Sigmoid colon (tissue), 7 donors: ENCODE data around the gene FSTL3. TPM values are rescaled to one million over a fixed set of nuclear protein-coding genes. Genes with fewer than 3 reads are reported as not detected.

Experiments
- DNase-seq: peaks from one replicate; pipeline ENCODE4 v3.0.0-alpha.2; 2019
- H3K27ac ChIP-seq, 4 donors: fragments of 200-600 bp; sonication (generic); one replicate each; pipeline ENCODE4 v1.5.1; 2016 to 2019; ENCODE audit warnings: mild to moderate bottlenecking in 1 of 4
- H3K27me3 ChIP-seq, 3 donors: fragments of 200-600 bp; sonication (generic); one replicate each; pipeline ENCODE4 v1.5.1; 2019; ENCODE audit warnings: mild to moderate bottlenecking in 1 of 3
- H3K36me3 ChIP-seq, 4 donors: fragments of 200-600 bp; sonication (generic); one replicate each; pipeline ENCODE4 v1.5.1; 2016 to 2019
- H3K4me1 ChIP-seq, 4 donors: fragments of 200-600 bp; sonication (generic); one replicate each; pipeline ENCODE4 v1.5.1; 2017 to 2019
- H3K4me3 ChIP-seq, 4 donors: fragments of 200-600 bp; sonication (generic); one replicate each; pipeline ENCODE4 v1.5.1; 2017 to 2019; ENCODE audit warnings: mild to moderate bottlenecking in 2 of 4, moderate library complexity in 1 of 4
- H3K9me3 ChIP-seq, 4 donors: fragments of 200-600 bp in 3 of 4; sonication (generic) in 3 of 4; one replicate each; pipeline versions ENCODE4 v1.5.1 to v1.6.1; 2013 to 2019
- CTCF ChIP-seq, 4 experiments: fragments of 450-650 bp in 3 of 4; fragments of 200-600 bp in 1 of 4; IDR thresholded peaks; one replicate each; pipeline ENCODE4 v1.5.1; 2016 to 2019; ENCODE audit warnings: antibody characterized with exemption in 4 of 4, mild to moderate bottlenecking in 3 of 4, moderate library complexity in 2 of 4
- EP300 ChIP-seq, 4 donors: sonication (generic); formaldehyde crosslinking; IDR thresholded peaks; one replicate each; pipeline ENCODE4 v1.6.1; 2017; ENCODE audit warnings: antibody characterized with exemption in 4 of 4
- POLR2A ChIP-seq, 2 donors: fragments of 450-650 bp; IDR thresholded peaks; one replicate each; pipeline ENCODE4 v1.6.1; 2016; ENCODE audit warnings: antibody characterized with exemption in 2 of 2, mild to moderate bottlenecking in 2 of 2, moderate library complexity in 2 of 2
- POLR2AphosphoS5 ChIP-seq, 4 donors: sonication (generic); formaldehyde crosslinking; IDR thresholded peaks; one replicate each; pipeline ENCODE4 v1.6.1; 2017; ENCODE audit warnings: antibody characterized with exemption in 4 of 4
- WGBS, 2 donors: extraction: QIAGEN DNeasy Blood & Tissue Kit; methylation state at CpG; one replicate each; pipeline ENCODE4 v1.1.7; 2013; 5-methylcytosine and 5-hydroxymethylcytosine counted together
- intact Hi-C: fragments of 100-400 bp; cut with DNase I; formaldehyde crosslinking; loops from one replicate; pipeline ENCODE4 v1.15.1; 2023
- polyA plus RNA-seq, 3 donors: library from polyadenylated mRNA; stranded (reverse); fragments of 200-250 nt; gene quantifications; one replicate each; pipeline ENCODE4 v1.2.3, GENCODE V29; 2013
- total RNA-seq, 4 donors: library from RNA; depleted of rRNA; stranded (reverse); fragments of >200 nt; gene quantifications; one replicate each; pipeline ENCODE4 v1.1.0, GENCODE V29; 2016
- donor health status: healthy with polysubstance abuse.
- donor health status: Bipolar disorder and iron deficiency.
- donor health status: healthy.

The FSTL3 gene
- total and polyA plus RNA-seq, 7 donors, result 1.6 to 118 (median 35.7) TPM

- Histone ChIP-seq H3K4me3 (no peak overlapping the region), H3K27ac (no peak overlapping the region), H3K36me3 (peaks cover 0 to 22% (median 5%) of the 10 kb centered on the region in 4 donors), H3K4me1 (no peaks in the 10 kb centered on the region), H3K9me3 (no peaks in the 10 kb centered on the region), H3K27me3 (no peaks in the 10 kb centered on the region)
- 65 to 87% methylated on average over 14 of the region's 14 CpGs for WGBS, 2 donors
- TF ChIP-seq POLR2AphosphoS5 (IDR thresholded peaks at IDR 0.05), result no peak
- no peak for TF ChIP-seq EP300 (IDR thresholded peaks at IDR 0.05)
- TF ChIP-seq CTCF (IDR thresholded peaks at IDR 0.05), result no peak
- intact Hi-C loops, result no loop called here
- DNase-seq, result no peak
These were observed 53.9 kb downstream of the FSTL3 start for GRCh38 chr19:729965-730668.

GRCh38 chr19:731000-731399 is 54.8 kb downstream of the FSTL3 start:
- intact Hi-C loops, result no loop called here
- Histone ChIP-seq H3K36me3 (peaks cover 0 to 23% (median 5%) of the 10 kb centered on the region in 4 donors), H3K4me3 (no peak overlapping the region)

GRCh38 chr19:732148-733069 is 56.2 kb downstream of the FSTL3 start:
- DNase-seq, result no peak
- Histone ChIP-seq H3K4me3 (no peak overlapping the region), H3K27ac (no peak overlapping the region), H3K4me1 (no peaks in the 10 kb centered on the region), H3K9me3 (no peaks in the 10 kb centered on the region), H3K36me3 (peaks cover 0 to 33% (median 3%) of the 10 kb centered on the region in 4 donors), H3K27me3 (no peaks in the 10 kb centered on the region)
- intact Hi-C loops, result loop anchor here (2.0 kb wide), 1 partner anchor 22 kb away; no protein-coding TSS in a partner anchor
- WGBS, 2 donors, result 57 to 73% methylated on average over 24 of the region's 24 CpGs
- TF ChIP-seq EP300 (IDR thresholded peaks at IDR 0.05), result no peak
- no peak for TF ChIP-seq POLR2AphosphoS5 (IDR thresholded peaks at IDR 0.05)
- no peak for TF ChIP-seq POLR2A (IDR thresholded peaks at IDR 0.05)
- no peak for TF ChIP-seq CTCF (IDR thresholded peaks at IDR 0.05)

More at GRCh38 chr19:731000-731399, 54.8 kb downstream of the FSTL3 start:
- Histone ChIP-seq H3K27ac (no peak overlapping the region), H3K27me3 (no peaks in the 10 kb centered on the region), H3K4me1 (no peaks in the 10 kb centered on the region), H3K9me3 (no peaks in the 10 kb centered on the region)
- TF ChIP-seq POLR2A (IDR thresholded peaks at IDR 0.05), result no peak
- no peak for TF ChIP-seq POLR2AphosphoS5 (IDR thresholded peaks at IDR 0.05)
- TF ChIP-seq CTCF (IDR thresholded peaks at IDR 0.05), result no peak
- no peak for TF ChIP-seq EP300 (IDR thresholded peaks at IDR 0.05)
- WGBS, 2 donors, result 71 to 91% methylated on average over 16 of the region's 16 CpGs
- DNase-seq, result no peak

Other genes with a start within 250 kb of the FSTL3 start
- gene SHC2, start 215.4 kb upstream of the FSTL3 start, total RNA-seq, result 10 to 100 TPM; 17.8 to 49.9 (median 24.9) TPM
- 10 to 100 TPM in 1 of 3 donors, 1 to 10 TPM in 2; 1.8 to 10.8 (median 9.3) TPM for gene SHC2, start 215.4 kb upstream of the FSTL3 start, polyA plus RNA-seq
- under 1 TPM in 3 of 4 donors, not detected in 1; 0.16 to 0.55 (median 0.27) TPM for gene MADCAM1, start 179.9 kb upstream of the FSTL3 start, total RNA-seq
- 1 to 10 TPM in 1 of 3 donors, under 1 TPM in 2; 0.46 to 6.3 (median 0.60) TPM for gene MADCAM1, start 179.9 kb upstream of the FSTL3 start, polyA plus RNA-seq
- gene TPGS1, start 168.9 kb upstream of the FSTL3 start, total RNA-seq, result 10 to 100 TPM; 36.3 to 78.8 (median 46.6) TPM
- 10 to 100 TPM; 14.3 to 23.6 (median 20.4) TPM for gene TPGS1, start 168.9 kb upstream of the FSTL3 start, polyA plus RNA-seq
- gene CDC34, start 144.6 kb upstream of the FSTL3 start, total RNA-seq, result 100 to 1,000 TPM in 2 of 4 donors, 10 to 100 TPM in 2; 74.9 to 152 (median 95.1) TPM
- 100 to 1,000 TPM in 1 of 3 donors, 10 to 100 TPM in 2; 79.2 to 110 (median 96.7) TPM for gene CDC34, start 144.6 kb upstream of the FSTL3 start, polyA plus RNA-seq
- under 1 TPM in 1 of 4 donors, not detected in 3; 0.49 TPM for gene GZMM, start 132.3 kb upstream of the FSTL3 start, total RNA-seq
- 10 to 100 TPM in 1 of 3 donors, not detected in 2; 11.2 TPM for gene GZMM, start 132.3 kb upstream of the FSTL3 start, polyA plus RNA-seq
- gene BSG, start 103.8 kb upstream of the FSTL3 start, total RNA-seq, result 100 to 1,000 TPM; 423 to 500 (median 482) TPM
- gene BSG, start 103.8 kb upstream of the FSTL3 start, polyA plus RNA-seq, result 100 to 1,000 TPM; 218 to 715 (median 309) TPM
- gene HCN2, start 86.5 kb upstream of the FSTL3 start, total RNA-seq, result under 1 TPM in 3 of 4 donors, not detected in 1; 0.36 to 0.55 (median 0.54) TPM
- gene HCN2, start 86.5 kb upstream of the FSTL3 start, polyA plus RNA-seq, result under 1 TPM in 2 of 3 donors, not detected in 1; 0.23 to 0.39 TPM
- gene POLRMT, start 42.9 kb upstream of the FSTL3 start, total RNA-seq, result 10 to 100 TPM; 18.2 to 26.3 (median 22.3) TPM
- 10 to 100 TPM; 16.8 to 63.0 (median 30.3) TPM for gene POLRMT, start 42.9 kb upstream of the FSTL3 start, polyA plus RNA-seq
- 1 to 10 TPM in 1 of 4 donors, under 1 TPM in 1, not detected in 2; 0.99 to 1.7 TPM for gene FGF22, start 36.5 kb upstream of the FSTL3 start, total RNA-seq
- under 1 TPM in 1 of 3 donors, not detected in 2; 0.20 TPM for gene FGF22, start 36.5 kb upstream of the FSTL3 start, polyA plus RNA-seq
- 10 to 100 TPM; 39.2 to 57.1 (median 55.5) TPM for gene RNF126, start 13.2 kb upstream of the FSTL3 start, total RNA-seq
- gene RNF126, start 13.2 kb upstream of the FSTL3 start, polyA plus RNA-seq, result 10 to 100 TPM; 33.5 to 58.8 (median 35.4) TPM
- gene PRSS57, start 19.1 kb downstream of the FSTL3 start, total RNA-seq, result not detected
- under 1 TPM in 1 of 3 donors, not detected in 2; 0.15 TPM for gene PRSS57, start 19.1 kb downstream of the FSTL3 start, polyA plus RNA-seq
- 10 to 100 TPM; 30.4 to 91.4 (median 35.9) TPM for gene PALM, start 32.5 kb downstream of the FSTL3 start, total RNA-seq
- 10 to 100 TPM in 2 of 3 donors, 1 to 10 TPM in 1; 3.0 to 21.0 (median 12.5) TPM for gene PALM, start 32.5 kb downstream of the FSTL3 start, polyA plus RNA-seq
- gene MISP, start 74.7 kb downstream of the FSTL3 start, total RNA-seq, result under 1 TPM in 1 of 4 donors, not detected in 3; 0.36 TPM
- 100 to 1,000 TPM; 266 to 456 (median 311) TPM for gene MISP, start 74.7 kb downstream of the FSTL3 start, polyA plus RNA-seq
- 10 to 100 TPM; 53.8 to 94.5 (median 71.7) TPM for gene PTBP1, start 121.1 kb downstream of the FSTL3 start, total RNA-seq
- 100 to 1,000 TPM in 2 of 3 donors, 10 to 100 TPM in 1; 78.7 to 154 (median 101) TPM for gene PTBP1, start 121.1 kb downstream of the FSTL3 start, polyA plus RNA-seq
- gene PLPPR3, start 145.6 kb downstream of the FSTL3 start, total RNA-seq, result not detected
- gene PLPPR3, start 145.6 kb downstream of the FSTL3 start, polyA plus RNA-seq, result under 1 TPM in 1 of 3 donors, not detected in 2; 0.07 TPM
- gene AZU1, start 151.4 kb downstream of the FSTL3 start, total RNA-seq, result 1 to 10 TPM in 1 of 4 donors, under 1 TPM in 1, not detected in 2; 0.36 to 1.1 TPM
- under 1 TPM in 1 of 3 donors, not detected in 2; 0.03 TPM for gene AZU1, start 151.4 kb downstream of the FSTL3 start, polyA plus RNA-seq
- not detected for gene PRTN3, start 164.6 kb downstream of the FSTL3 start, total RNA-seq
- not detected for gene PRTN3, start 164.6 kb downstream of the FSTL3 start, polyA plus RNA-seq
- 1 to 10 TPM in 3 of 4 donors, not detected in 1; 1.4 to 3.6 (median 2.3) TPM for gene ELANE, start 175.9 kb downstream of the FSTL3 start, total RNA-seq
- under 1 TPM in 1 of 3 donors, not detected in 2; 0.64 TPM for gene ELANE, start 175.9 kb downstream of the FSTL3 start, polyA plus RNA-seq
- gene CFD, start 183.3 kb downstream of the FSTL3 start, total RNA-seq, result 100 to 1,000 TPM; 131 to 830 (median 457) TPM
- gene CFD, start 183.3 kb downstream of the FSTL3 start, polyA plus RNA-seq, result 100 to 1,000 TPM in 2 of 3 donors, 10 to 100 TPM in 1; 29.1 to 329 (median 101) TPM
- gene MED16, start 216.8 kb downstream of the FSTL3 start, total RNA-seq, result 10 to 100 TPM; 22.4 to 33.2 (median 25.6) TPM
- gene MED16, start 216.8 kb downstream of the FSTL3 start, polyA plus RNA-seq, result 10 to 100 TPM; 36.1 to 62.5 (median 51.7) TPM
- gene RNU6-9, start 217.1 kb downstream of the FSTL3 start, total RNA-seq, result not detected
- not detected for gene RNU6-9, start 217.1 kb downstream of the FSTL3 start, polyA plus RNA-seq
- gene R3HDM4, start 236.8 kb downstream of the FSTL3 start, total RNA-seq, result 10 to 100 TPM; 21.4 to 37.2 (median 27.7) TPM
- 10 to 100 TPM; 30.5 to 85.3 (median 33.0) TPM for gene R3HDM4, start 236.8 kb downstream of the FSTL3 start, polyA plus RNA-seq
- gene KISS1R, start 240.9 kb downstream of the FSTL3 start, total RNA-seq, result not detected
- under 1 TPM in 1 of 3 donors, not detected in 2; 0.13 TPM for gene KISS1R, start 240.9 kb downstream of the FSTL3 start, polyA plus RNA-seq
- 10 to 100 TPM in 1 of 4 donors, 1 to 10 TPM in 3; 3.1 to 11.6 (median 4.3) TPM for gene ARID3A, start 249.6 kb downstream of the FSTL3 start, total RNA-seq
- 1 to 10 TPM; 1.4 to 6.0 (median 1.8) TPM for gene ARID3A, start 249.6 kb downstream of the FSTL3 start, polyA plus RNA-seq